Caco-2 (cell line): ENCODE data around the gene B4GALT7. TPM values are rescaled to one million over a fixed set of nuclear protein-coding genes. Genes with fewer than 3 reads are reported as not detected.
A peak's percentile ranks its signal among the peaks of the same experiment; 100 is the strongest.

Source experiments
- Bru-seq: library from RNA; stranded (reverse); fragments of 400-500 nt; gene quantifications from one replicate; lab custom pipeline; 2021; lab: Mats Ljungman, UMichigan
- BruChase-seq, 2 experiments: library from RNA; stranded (reverse); fragments of 400-500 nt; gene quantifications; one replicate each; lab custom pipeline; 2021; lab: Mats Ljungman, UMichigan
- BruUV-seq: library from RNA; stranded (reverse); fragments of 400-500 nt; replicated peaks from 2 replicates; lab custom pipeline; 2021; lab: Mats Ljungman, UMichigan
- CTCF ChIA-PET: fragments of 300-600 bp; sonication (Branson Sonifier 250); formaldehyde crosslinking; loops from one replicate; lab custom pipeline; 2022; ENCODE audit warnings: antibody characterized with exemption; lab: Charles Lee
- POLR2A ChIA-PET: fragments of 300-600 bp; sonication (Branson Sonifier 250); formaldehyde crosslinking; loops from one replicate; lab custom pipeline; 2022; ENCODE audit warnings: antibody characterized with exemption; lab: Charles Lee
- DNase-seq, 2 experiments: peaks; one replicate each; pipeline versions ENCODE4 v3.0.0 to v3.0.0-alpha.2; 2020 to 2022
- H3K27me3 ChIP-seq: replicated peaks from 2 replicates; pipeline ENCODE4 v1.6.0; 2011; ENCODE audit warnings: low read length; ENCODE audit not compliant: control insufficient read depth, insufficient read depth
- H3K36me3 ChIP-seq: 2 replicates; pipeline ENCODE4 v1.5.1; 2011; ENCODE audit warnings: low read length; ENCODE audit not compliant: control insufficient read depth, insufficient read depth
- H3K4me1 ChIP-seq: fragments of 250-450 bp; sonication (Bioruptor Pico); 2 replicates; pipeline ENCODE4 v1.5.1; 2020; ENCODE audit warnings: mild to moderate bottlenecking
- H3K4me3 ChIP-seq: 2 replicates; pipeline ENCODE4 v1.5.1; 2011; ENCODE audit warnings: low read depth, mild to moderate bottlenecking, control low read depth, low read length
- H3K9me3 ChIP-seq: fragments of 250-450 bp; sonication (Bioruptor Pico); 2 replicates; pipeline ENCODE4 v1.5.1; 2020; ENCODE audit warnings: mild to moderate bottlenecking, moderate library complexity
- H3K27ac Mint-ChIP-seq: one replicate; pipeline ENCODE4 v1.8.0; 2022; ENCODE audit warnings: mixed read lengths; ENCODE audit not compliant: unreplicated experiment
- H3K27me3 Mint-ChIP-seq: one replicate; pipeline ENCODE4 v1.8.0; 2022; ENCODE audit warnings: mixed read lengths; ENCODE audit not compliant: insufficient read depth, unreplicated experiment
- H3K36me3 Mint-ChIP-seq: one replicate; pipeline ENCODE4 v1.8.0; 2022; ENCODE audit warnings: mild to moderate bottlenecking, mixed read lengths; ENCODE audit not compliant: insufficient read depth, unreplicated experiment
- H3K4me1 Mint-ChIP-seq: one replicate; pipeline ENCODE4 v1.8.0; 2022; ENCODE audit warnings: low read depth, mixed read lengths; ENCODE audit not compliant: unreplicated experiment
- H3K4me3 Mint-ChIP-seq: one replicate; pipeline ENCODE4 v1.8.0; 2022; ENCODE audit warnings: mild to moderate bottlenecking, moderate library complexity, mixed read lengths; ENCODE audit not compliant: unreplicated experiment
- H3K9me3 Mint-ChIP-seq: one replicate; pipeline ENCODE4 v1.8.0; 2022; ENCODE audit warnings: mixed read lengths; ENCODE audit not compliant: unreplicated experiment
- intact Hi-C: fragments of 100-400 bp; cut with micrococcal nuclease; formaldehyde crosslinking; loops from one replicate; pipeline ENCODE4 v1.10.0; 2022; ENCODE audit not compliant: unreplicated experiment
- long read RNA-seq: library from polyadenylated mRNA; stranded (forward); transcript quantifications from one replicate; pipeline ENCODE4 v2.0.0, GENCODE V29; 2022
- total RNA-seq: library from RNA; stranded (reverse); gene quantifications from 2 replicates; pipeline ENCODE4 v1.2.3, GENCODE V29; 2022
- TF ChIP-seq, protein P1 (sequence below), 2 experiments: fragments of 200-600 bp in 1 of 2; IDR thresholded peaks; 1 replicate in 1 of 2; 2 replicates in 1 of 2; pipeline versions ENCODE4 v1.5.1 to v1.8.0; 2011 to 2022; ENCODE audit warnings: antibody characterized with exemption in 1 of 2, control low read depth in 1 of 2, inconsistent platforms in 1 of 2, low read depth in 1 of 2, low read length in 1 of 2, mild to moderate bottlenecking in 1 of 2, moderate library complexity in 1 of 2; ENCODE audit not compliant: insufficient read depth in 1 of 2, severe bottlenecking in 1 of 2, unreplicated experiment in 1 of 2

B4GALT7 gene, protein sequence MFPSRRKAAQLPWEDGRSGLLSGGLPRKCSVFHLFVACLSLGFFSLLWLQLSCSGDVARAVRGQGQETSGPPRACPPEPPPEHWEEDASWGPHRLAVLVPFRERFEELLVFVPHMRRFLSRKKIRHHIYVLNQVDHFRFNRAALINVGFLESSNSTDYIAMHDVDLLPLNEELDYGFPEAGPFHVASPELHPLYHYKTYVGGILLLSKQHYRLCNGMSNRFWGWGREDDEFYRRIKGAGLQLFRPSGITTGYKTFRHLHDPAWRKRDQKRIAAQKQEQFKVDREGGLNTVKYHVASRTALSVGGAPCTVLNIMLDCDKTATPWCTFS
- total RNA-seq (28.8 and 30.0 TPM in 2 replicates), Bru-seq, nascent RNA (percentile 66 among the genes with signal in this experiment), BruChase-seq, experiment 1, labeled RNA remaining after a 2-hour chase (percentile 60 among the genes with signal in this experiment), BruChase-seq, experiment 2, labeled RNA remaining after a 6-hour chase (percentile 61 among the genes with signal in this experiment)
- long read RNA-seq, transcript B4GALT7-201 (6 exons, 1,747 nt): major isoform, 42 of 62 reads
- long read RNA-seq, partial matches to known transcripts: 3 of 62 reads
- long read RNA-seq, other reads (novel, unspliced or antisense): 14 of 62 reads

DNA sequence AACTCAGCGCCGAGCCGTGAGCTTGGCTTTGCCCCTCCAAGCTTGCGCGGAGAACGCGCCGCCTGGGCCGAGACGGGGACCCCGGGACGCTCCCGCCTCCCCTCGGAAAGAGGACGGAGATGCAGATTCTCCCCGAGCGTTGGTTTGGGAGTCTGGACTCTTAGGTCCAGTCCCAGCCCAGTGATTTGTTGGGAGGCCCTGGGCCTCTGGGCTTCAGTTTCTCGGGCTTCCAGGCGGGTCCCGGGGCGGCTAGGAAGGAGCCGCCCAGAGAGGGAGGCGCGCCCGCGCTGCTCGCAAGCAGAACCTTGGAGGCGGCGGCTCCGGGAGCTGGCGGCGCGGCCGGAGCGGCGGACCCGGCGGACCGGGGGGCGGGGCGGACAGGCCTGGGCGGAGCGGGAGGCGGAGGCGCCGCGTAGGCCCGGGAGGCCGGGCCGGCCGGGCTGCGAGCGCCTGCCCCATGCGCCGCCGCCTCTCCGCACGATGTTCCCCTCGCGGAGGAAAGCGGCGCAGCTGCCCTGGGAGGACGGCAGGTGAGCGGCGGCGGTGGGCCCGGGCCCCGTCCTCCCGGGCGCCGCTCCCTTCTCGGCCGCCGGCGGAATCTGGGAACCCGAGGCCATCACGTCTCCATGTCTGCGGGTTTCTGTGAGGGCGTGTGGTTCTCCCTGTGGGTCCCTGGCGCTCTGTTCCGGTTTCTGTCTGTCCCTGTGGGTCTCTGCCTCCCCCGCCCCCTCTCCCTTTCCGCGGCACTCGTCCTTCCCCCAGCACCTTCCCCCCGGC lies at the start of gene B4GALT7:
Gene B4GALT7, plus strand, starts transcription at position 402 of the 777 bp plus-strand sequence. Its CDS starts 79 bp downstream, at position 481.
- CTCF ChIA-PET: interaction anchor here (0.6 to 0.9 kb wide), 2 partner anchors 7 to 174 kb away, joined by 4 read pairs; partner anchors contain the start of gene GRK6
- Mint-ChIP-seq H3K36me3 (peaks cover 34% of the 10 kb centered on the region), H3K9me3 (no peaks in the 10 kb centered on the region), H3K27ac (peak within 1 kb of the TSS; percentile 72), H3K4me3 (peak within 1 kb of the TSS; percentile 82), H3K27me3 (no peaks in the 10 kb centered on the region), H3K4me1 (no peaks in the 10 kb centered on the region)
- POLR2A ChIA-PET: interaction anchor here (0.6 to 0.7 kb wide), 2 partner anchors 102 to 103 kb away, joined by 3 to 5 read pairs; partner anchors contain the start of gene PDLIM7
- peaks cover 10% of the 10 kb centered on the region; the same call in 1 of the 2 replicates for H3K4me1 ChIP-seq
- peaks cover 3% of the 10 kb centered on the region for H3K36me3 ChIP-seq
- TF ChIP-seq, protein P1, sequence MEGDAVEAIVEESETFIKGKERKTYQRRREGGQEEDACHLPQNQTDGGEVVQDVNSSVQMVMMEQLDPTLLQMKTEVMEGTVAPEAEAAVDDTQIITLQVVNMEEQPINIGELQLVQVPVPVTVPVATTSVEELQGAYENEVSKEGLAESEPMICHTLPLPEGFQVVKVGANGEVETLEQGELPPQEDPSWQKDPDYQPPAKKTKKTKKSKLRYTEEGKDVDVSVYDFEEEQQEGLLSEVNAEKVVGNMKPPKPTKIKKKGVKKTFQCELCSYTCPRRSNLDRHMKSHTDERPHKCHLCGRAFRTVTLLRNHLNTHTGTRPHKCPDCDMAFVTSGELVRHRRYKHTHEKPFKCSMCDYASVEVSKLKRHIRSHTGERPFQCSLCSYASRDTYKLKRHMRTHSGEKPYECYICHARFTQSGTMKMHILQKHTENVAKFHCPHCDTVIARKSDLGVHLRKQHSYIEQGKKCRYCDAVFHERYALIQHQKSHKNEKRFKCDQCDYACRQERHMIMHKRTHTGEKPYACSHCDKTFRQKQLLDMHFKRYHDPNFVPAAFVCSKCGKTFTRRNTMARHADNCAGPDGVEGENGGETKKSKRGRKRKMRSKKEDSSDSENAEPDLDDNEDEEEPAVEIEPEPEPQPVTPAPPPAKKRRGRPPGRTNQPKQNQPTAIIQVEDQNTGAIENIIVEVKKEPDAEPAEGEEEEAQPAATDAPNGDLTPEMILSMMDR (IDR thresholded peaks at IDR 0.05; ENCODE audit: insufficient read depth in 1 of 2, low read depth in 1 of 2, low read length in 1 of 2, severe bottlenecking in 1 of 2, unreplicated experiment in 1 of 2): no peak
- H3K4me3 ChIP-seq: peak within 1 kb of the TSS; percentile 60
- DNase-seq: peak; percentile 80 to 95
- intact Hi-C loops: no loop called here
- no peaks in the 10 kb centered on the region for H3K27me3 ChIP-seq
- BruUV-seq: no TSS peak
- H3K9me3 ChIP-seq: no peaks in the 10 kb centered on the region

DNA sequence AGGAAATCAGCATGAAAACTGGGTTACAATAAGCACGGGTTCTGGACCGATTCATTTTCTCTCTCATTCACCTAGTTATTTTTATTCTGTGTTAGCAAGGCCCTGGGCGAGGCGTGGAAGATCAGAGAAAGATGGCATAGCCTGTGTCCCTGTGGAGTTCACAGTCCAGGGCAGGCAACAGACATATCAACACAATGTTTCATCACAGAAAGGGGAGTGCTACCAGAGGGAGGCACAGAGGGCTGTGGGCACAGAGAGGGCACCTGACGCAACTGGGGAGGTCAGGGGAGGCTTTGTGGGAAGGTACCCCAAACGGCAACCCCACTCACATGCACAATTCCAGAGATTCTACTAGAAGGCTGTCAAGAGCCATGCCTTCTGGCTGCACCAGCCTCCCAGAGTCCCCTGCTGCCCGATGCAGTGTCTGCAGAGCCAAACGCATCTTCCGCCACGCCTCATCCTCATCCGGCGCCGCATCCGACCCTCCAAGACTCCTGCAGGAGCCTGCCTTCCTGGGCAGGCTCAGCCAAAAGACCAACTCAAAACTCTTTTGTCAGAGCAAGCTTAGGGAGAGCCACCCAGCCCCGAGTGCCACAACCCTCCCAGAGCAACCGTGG lies 47.0 kb upstream of the B4GALT7 start:
- peaks cover 18% of the 10 kb centered on the region for H3K4me1 ChIP-seq
- no peaks in the 10 kb centered on the region; the same call in 1 of the 2 replicates for H3K36me3 ChIP-seq
- H3K4me3 ChIP-seq: peak overlapping the region; percentile 93
- TF ChIP-seq, protein P1 (IDR thresholded peaks at IDR 0.05; ENCODE audit: insufficient read depth in 1 of 2, low read depth in 1 of 2, low read length in 1 of 2, severe bottlenecking in 1 of 2, unreplicated experiment in 1 of 2): no peak
- BruUV-seq: no TSS peak
- Mint-ChIP-seq H3K4me1 (peaks cover 13% of the 10 kb centered on the region), H3K36me3 (peaks cover 22% of the 10 kb centered on the region), H3K9me3 (no peaks in the 10 kb centered on the region), H3K27ac (peak overlapping the region; percentile 73), H3K4me3 (peak overlapping the region; percentile 81), H3K27me3 (no peaks in the 10 kb centered on the region)
- ChIA-PET CTCF (no interaction called here), POLR2A (interaction anchor here (0.6 kb wide), 1 partner anchor 46 kb away, joined by 13 read pairs; no protein-coding TSS in a partner anchor)
- H3K9me3 ChIP-seq: no peaks in the 10 kb centered on the region
- DNase-seq: no peak
- H3K27me3 ChIP-seq: no peaks in the 10 kb centered on the region
- intact Hi-C loops: no loop called here
